ENCODE results near the gene BRCA2.

- no peak for TF ChIP-seq CTCF (IDR thresholded peaks at IDR 0.05)
- no peak for TF ChIP-seq POLR2A (IDR thresholded peaks at IDR 0.05)
These were observed 1.2 kb downstream of the BRCA2 start for GRCh38 chr13:32316501-32316900.

Data from thyroid gland (tissue), 4 donors.